Measurements from ENCODE around the gene VMO1. TPM values are rescaled to one million over a fixed set of nuclear protein-coding genes. Genes with fewer than 3 reads are reported as not detected.

Gene VMO1
- total and polyA plus RNA-seq, 9 of the 15 experiments (the other 6 are each of a cell fraction or from before 2014, with no cell fraction given) = 0.31 TPM; not detected in 8

DNA sequence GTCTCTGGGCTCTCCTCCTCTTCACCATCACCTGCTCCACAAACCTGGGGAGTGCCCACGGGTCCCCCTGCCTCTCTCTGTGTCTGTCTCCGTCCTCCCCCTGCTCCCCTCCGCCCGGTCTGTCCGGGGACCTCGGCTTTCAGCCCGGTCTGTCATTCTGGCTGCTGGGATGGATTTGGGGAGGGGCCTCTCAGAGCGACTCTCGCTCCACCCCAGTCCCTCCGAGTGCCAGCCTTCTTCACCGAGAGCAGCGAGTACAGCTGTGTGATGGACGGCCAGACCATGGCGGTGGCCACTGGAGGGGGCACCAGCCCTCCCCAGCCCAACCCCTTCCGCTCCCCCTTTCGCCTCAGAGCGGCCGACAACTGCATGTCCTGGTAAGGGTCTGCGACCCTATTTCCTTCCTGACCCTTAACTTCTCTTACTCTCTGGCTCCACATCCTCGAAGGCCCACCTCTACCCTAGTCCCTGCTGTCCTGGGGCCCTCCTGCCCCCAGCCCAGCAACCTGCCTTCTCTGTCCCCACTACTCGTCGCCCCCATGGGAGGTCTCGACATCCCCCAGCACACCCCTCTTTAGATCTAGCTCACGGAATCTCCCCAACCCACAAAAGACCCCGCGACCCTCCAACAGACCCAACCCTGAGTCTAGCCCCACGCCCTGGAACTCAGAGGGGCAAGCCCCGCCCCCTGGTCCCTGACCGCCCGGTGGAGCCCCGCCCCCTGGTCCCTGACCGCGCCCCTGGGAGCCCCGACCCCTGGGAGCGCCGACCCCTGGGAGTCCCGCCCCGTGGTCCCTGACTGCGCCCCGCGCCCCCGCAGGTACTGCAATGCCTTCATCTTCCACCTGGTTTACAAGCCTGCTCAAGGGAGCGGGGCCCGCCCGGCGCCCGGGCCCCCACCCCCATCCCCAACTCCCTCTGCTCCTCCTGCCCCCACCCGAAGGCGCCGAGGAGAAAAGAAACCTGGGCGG is 40.9 kb downstream of the VMO1 start (continued):
- TF ChIP-seq, protein P1, sequence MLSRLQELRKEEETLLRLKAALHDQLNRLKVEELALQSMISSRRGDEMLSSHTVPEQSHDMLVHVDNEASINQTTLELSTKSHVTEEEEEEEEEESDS (CRISPR knock-in tag; IDR thresholded peaks at IDR 0.05) = no peak
- no peak for TF ChIP-seq ZBTB1 (CRISPR knock-in tag; IDR thresholded peaks at IDR 0.05; ENCODE audit: borderline replicate concordance, low read depth)
- TF ChIP-seq ZBTB8A (IDR thresholded peaks at IDR 0.05; ENCODE audit: partially characterized antibody) = no peak
- TF ChIP-seq DDX20 (tag; IDR thresholded peaks at IDR 0.05; ENCODE audit: low read depth) = no peak
- TF ChIP-seq CREM (IDR thresholded peaks at IDR 0.05; ENCODE audit: low read depth) = no peak
- no peak for TF ChIP-seq JUNB (CRISPR knock-in tag; conservative IDR thresholded peaks at IDR 0.05)

DNA sequence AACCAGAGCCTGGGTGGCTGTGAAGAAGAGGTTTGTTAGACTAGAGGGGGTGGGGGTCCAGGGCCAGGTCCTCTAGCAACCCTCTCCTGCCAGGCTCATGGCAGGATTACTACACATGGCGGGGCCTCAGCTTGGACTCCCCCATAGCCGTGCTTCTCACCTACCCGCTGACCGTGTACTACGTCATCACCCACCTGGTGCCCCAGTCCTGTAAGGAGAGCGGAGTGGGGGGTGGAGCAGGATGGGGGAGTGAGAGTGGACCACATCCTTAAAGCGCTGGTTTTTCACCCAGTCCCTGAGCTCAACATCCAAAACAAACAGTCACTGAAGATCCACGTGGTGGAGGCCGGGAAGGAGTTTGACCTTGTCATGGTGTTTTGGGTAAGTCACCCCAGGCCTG is 42.3 kb downstream of the VMO1 start:
- ChIA-PET CTCF (ENCODE audit: low intra/inter-chr PET ratio) (no interaction called here), POLR2A (interaction anchor here (0.9 kb wide), 1 partner anchor 24 kb away, joined by 5 read pairs; no protein-coding TSS in a partner anchor)
- Histone ChIP-seq H3K9ac (ENCODE audit: insufficient read depth in 1 of 2, low read depth in 2 of 2, low read length in 2 of 2) (no peak overlapping the region), H3K36me3 (ENCODE audit: control insufficient read depth, insufficient read depth, low read length) (no peaks in the 10 kb centered on the region), H3K4me1 (replicated peaks in 1 of 2; ENCODE audit: control insufficient read depth in 2 of 2, insufficient read depth in 2 of 2, low read length in 2 of 2) (peaks cover 0 to 21% of the 10 kb centered on the region in 2 experiments; a peak in 2 of 5 replicates), H4K20me1 (replicated peaks; ENCODE audit: control insufficient read depth, insufficient read depth, low read length) (no peaks in the 10 kb centered on the region), H3K4me2 (ENCODE audit: insufficient read depth, low read length) (no peak overlapping the region), H3K27me3 (ENCODE audit: control insufficient read depth in 2 of 2, insufficient read depth in 2 of 2, low read length in 2 of 2) (peaks cover 18 to 49% of the 10 kb centered on the region in 2 experiments), H3K4me3 (no peak overlapping the region), H3K9me1 (ENCODE audit: control insufficient read depth, insufficient read depth, low read length) (no peaks in the 10 kb centered on the region), H3K79me2 (ENCODE audit: control insufficient read depth, insufficient read depth, low read length) (no peaks in the 10 kb centered on the region), H2AFZ (ENCODE audit: low read depth, low read length) (no peak overlapping the region), H3K27ac (ENCODE audit: extremely low read depth, low read depth, low read length) (no peak overlapping the region), H3K9me3 (replicated peaks; ENCODE audit: control insufficient read depth, insufficient read depth, low read depth, low read length) (no peaks in the 10 kb centered on the region)
- ATAC-seq (no peak), DNase-seq (ENCODE audit: extremely low read depth in 1 of 4, low spot score in 3 of 4) (no peak), FAIRE-seq (no peak)
- BruUV-seq (replicated peaks) = no TSS peak
- in situ Hi-C loops (cut with MboI) = no loop called here
- intact Hi-C loops (cut with micrococcal nuclease) = no loop called here
- WGBS (ENCODE audit: insufficient coverage, low coverage, missing lambda C conversion rate) = 25% methylated on average over 9 of the region's 9 CpGs
- TF ChIP-seq IFI16 (CRISPR knock-in tag; IDR thresholded peaks at IDR 0.05) (no peak), XRCC5 (IDR thresholded peaks at IDR 0.05; ENCODE audit: low read depth, low read length) (no peak), HNRNPH1 (optimal IDR thresholded peaks at IDR 0.05; ENCODE audit: low read depth, low read length) (no peak), SREBF2 (CRISPR knock-in tag; IDR thresholded peaks at IDR 0.05) (no peak), TOE1 (IDR thresholded peaks at IDR 0.05; ENCODE audit: borderline replicate concordance) (no peak), TOE1 (CRISPR knock-in tag; IDR thresholded peaks at IDR 0.05; ENCODE audit: borderline replicate concordance, low read depth) (no peak), ZNF175 (CRISPR knock-in tag; IDR thresholded peaks at IDR 0.05; ENCODE audit: low read depth) (no peak), JUN (IDR thresholded peaks at IDR 0.05; ENCODE audit: borderline replicate concordance, low read depth, low read length) (no peak), JUN (CRISPR knock-in tag; IDR thresholded peaks at IDR 0.05; ENCODE audit: borderline replicate concordance) (no peak), ZBTB17 (CRISPR knock-in tag; IDR thresholded peaks at IDR 0.05) (no peak)
- TF ChIP-seq, protein P2, sequence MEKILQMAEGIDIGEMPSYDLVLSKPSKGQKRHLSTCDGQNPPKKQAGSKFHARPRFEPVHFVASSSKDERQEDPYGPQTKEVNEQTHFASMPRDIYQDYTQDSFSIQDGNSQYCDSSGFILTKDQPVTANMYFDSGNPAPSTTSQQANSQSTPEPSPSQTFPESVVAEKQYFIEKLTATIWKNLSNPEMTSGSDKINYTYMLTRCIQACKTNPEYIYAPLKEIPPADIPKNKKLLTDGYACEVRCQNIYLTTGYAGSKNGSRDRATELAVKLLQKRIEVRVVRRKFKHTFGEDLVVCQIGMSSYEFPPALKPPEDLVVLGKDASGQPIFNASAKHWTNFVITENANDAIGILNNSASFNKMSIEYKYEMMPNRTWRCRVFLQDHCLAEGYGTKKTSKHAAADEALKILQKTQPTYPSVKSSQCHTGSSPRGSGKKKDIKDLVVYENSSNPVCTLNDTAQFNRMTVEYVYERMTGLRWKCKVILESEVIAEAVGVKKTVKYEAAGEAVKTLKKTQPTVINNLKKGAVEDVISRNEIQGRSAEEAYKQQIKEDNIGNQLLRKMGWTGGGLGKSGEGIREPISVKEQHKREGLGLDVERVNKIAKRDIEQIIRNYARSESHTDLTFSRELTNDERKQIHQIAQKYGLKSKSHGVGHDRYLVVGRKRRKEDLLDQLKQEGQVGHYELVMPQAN (IDR thresholded peaks at IDR 0.05; ENCODE audit: borderline replicate concordance) = no peak
